C4-2B (cell line): ENCODE measurements around the gene PHACTR1.

Experiments
- ZFX ChIP-seq: fragments of 450-650 bp; IDR thresholded peaks from 2 replicates; pipeline ENCODE4 v1.6.1; 2017
- TF ChIP-seq, protein P1 (sequence below): fragments of 450-650 bp; conservative IDR thresholded peaks from 2 replicates; pipeline ENCODE4 v1.5.1; 2017; ENCODE audit warnings: mild to moderate bottlenecking

DNA sequence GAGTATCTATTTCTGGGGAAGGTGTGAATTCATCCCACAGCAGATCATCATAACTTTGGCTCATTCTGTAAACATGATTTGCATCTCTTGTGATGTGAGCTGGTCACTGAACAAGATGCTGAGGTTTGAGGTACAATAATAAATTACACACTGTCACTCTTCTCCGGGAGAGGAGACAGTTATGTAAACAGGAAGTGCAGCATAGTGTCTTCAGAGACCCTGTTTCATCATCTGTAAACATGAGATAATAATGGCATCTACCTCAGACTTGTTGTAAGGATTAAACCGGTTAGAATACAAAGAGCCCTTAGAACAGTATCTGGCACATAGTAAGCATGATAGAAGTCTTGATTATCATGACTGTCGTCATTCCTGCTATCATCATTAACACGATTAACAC lies 486.6 kb downstream of the PHACTR1 start:
- TF ChIP-seq, protein P1, sequence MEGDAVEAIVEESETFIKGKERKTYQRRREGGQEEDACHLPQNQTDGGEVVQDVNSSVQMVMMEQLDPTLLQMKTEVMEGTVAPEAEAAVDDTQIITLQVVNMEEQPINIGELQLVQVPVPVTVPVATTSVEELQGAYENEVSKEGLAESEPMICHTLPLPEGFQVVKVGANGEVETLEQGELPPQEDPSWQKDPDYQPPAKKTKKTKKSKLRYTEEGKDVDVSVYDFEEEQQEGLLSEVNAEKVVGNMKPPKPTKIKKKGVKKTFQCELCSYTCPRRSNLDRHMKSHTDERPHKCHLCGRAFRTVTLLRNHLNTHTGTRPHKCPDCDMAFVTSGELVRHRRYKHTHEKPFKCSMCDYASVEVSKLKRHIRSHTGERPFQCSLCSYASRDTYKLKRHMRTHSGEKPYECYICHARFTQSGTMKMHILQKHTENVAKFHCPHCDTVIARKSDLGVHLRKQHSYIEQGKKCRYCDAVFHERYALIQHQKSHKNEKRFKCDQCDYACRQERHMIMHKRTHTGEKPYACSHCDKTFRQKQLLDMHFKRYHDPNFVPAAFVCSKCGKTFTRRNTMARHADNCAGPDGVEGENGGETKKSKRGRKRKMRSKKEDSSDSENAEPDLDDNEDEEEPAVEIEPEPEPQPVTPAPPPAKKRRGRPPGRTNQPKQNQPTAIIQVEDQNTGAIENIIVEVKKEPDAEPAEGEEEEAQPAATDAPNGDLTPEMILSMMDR: no peak
- no peak for TF ChIP-seq ZFX
